AG09319 (cell line): ENCODE data around the gene TWIST2.

Experiments used
- DNase-seq: peaks from one replicate; pipeline ENCODE4 v3.0.0-alpha.2; 2010; ENCODE audit warnings: low read depth; ENCODE audit errors: extremely low read depth
- CTCF ChIP-seq: IDR thresholded peaks from 2 replicates; pipeline ENCODE4 v1.5.1; 2011; ENCODE audit warnings: low read depth, mild to moderate bottlenecking, inconsistent platforms, low read length, moderate library complexity

Gene TWIST2

GRCh38 chr2:238879621-238880377 is 31.9 kb downstream of the TWIST2 start:
- no peak for DNase-seq
- TF ChIP-seq CTCF, result no peak

GRCh38 chr2:238881353-238882081 is 33.6 kb downstream of the TWIST2 start:
- TF ChIP-seq CTCF, result no peak
- no peak for DNase-seq

DNA sequence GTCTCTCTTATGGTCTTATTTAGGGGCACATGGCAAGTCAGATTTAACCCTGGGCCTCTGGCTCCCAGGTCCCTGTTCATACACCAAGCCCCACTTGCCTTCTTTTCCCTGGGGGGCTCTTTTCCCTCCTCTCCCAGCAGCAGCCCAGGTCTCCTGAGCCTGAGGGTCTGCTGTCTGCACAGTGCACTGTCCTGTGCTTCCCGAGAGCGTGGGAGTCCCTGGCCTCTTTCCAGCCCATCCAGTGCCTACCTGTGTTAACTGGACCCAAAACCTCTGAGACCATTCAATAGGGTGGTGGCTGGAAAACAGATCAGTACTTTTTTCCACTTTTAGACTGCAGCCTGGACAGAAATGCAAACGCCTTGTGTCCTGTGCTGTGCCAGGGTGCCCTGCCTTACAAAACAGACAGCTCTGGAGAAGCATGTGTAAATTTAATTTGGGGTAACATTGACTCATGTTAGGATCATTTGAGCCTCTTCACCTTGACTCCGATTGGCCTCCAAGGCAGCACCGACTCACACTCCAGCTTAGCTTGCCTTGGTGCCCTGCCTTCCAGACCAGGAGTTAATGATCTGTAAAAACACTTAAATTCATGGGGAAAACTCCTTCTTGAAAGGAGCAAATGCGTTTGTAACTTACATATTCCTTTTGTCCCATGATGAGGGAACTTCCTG is 34.3 kb downstream of the TWIST2 start:
- no peak for TF ChIP-seq CTCF
- no peak for DNase-seq

GRCh38 chr2:238883421-238883901 is 35.6 kb downstream of the TWIST2 start:
- TF ChIP-seq CTCF, result no peak
- no peak for DNase-seq

DNA sequence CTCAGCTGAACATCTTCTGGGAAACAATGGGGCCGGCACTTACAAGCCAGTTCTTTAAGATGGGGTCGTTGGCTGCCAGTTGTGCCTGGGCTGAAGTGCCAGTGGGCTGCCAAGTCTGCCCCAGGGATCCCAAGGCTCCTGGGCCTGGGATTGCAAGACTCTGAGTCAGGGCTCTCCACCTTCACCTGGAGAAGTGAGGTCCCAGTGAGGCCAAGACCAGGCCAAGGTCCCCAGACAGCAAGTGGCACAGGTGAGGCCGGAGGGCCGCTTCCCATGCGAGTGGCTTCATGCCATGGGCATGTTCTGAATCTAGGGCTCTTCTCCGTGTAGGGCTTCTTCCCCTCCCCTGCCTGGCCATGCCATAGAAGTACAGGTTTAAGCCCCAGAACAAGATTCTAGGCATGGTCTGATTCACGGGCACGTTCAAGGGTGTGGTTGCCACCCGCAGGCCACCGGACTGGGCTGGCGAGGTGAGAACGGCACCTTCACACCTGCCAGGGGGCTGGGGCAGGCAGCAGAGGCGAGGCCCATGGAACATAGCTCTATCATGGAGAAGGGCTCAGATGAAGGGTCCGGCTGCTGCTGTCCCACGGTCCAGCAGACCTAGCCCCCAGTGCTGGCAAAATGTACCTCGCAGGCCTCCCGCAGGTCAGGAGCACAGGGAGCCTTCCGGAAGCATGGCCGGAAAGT is 36.4 kb downstream of the TWIST2 start:
- no peak for DNase-seq
- no peak for TF ChIP-seq CTCF

DNA sequence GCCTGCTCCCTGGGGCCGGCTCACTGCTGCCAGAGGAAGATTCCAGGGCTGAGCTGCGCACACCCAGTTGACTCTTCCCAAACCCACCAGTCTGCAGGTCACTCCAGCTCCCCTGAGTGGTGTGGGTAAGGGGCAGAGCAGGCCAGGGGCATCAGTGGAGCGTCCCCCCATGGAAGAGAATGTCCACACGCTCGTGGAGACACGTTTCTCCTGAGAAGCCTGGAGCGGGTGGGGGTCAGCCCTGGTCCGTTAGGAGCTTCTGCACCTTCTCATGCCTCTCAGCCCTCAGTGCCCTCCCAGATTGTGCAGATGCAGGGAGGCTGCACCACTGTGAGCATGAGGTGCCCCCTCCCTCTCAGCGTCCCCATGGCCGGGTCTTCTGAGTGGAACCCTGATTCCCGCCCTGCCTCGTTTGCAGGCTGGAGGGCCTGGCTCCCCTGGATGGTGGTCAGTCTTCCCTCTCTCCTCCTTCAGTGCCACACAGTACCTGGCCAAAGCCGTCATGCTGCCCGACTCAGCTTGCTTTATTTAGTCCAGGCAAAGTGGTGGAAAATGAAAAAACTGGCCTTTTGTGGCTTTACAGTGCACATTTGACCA is 37.0 kb downstream of the TWIST2 start:
- no peak for DNase-seq
- TF ChIP-seq CTCF, result no peak
